ENCODE results near the gene SLC1A5.

DNA sequence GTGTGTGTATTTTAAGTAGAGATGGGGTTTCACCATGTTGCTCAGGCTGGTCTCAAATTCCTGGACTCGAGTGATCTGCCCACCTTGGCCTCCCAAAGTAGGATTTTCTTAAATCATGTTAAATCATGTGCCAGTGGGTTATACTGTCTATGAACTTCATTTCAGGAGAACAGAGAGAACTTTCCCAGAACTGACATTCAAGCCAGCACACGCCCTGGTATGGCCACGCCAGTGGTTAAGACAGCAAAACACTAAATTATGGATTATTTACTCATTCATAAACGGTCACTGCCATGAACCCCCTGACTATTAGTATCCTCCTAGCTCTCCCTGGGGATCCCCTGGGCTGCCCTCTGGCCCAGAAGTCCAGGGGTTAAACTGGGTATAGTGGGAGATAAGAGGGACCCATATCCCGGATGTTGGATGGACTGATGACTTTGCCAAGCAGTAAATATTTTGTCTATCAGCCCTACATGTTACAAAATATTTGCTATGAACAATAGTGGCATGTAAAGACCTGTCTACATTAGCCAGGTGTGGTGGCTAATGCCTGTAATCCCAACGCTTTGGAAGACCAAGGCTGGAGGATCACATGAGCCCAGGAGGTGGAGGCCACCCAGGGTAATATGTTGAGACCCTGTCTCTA lies 26.0 kb downstream of the SLC1A5 start:
- TF ChIP-seq, protein P1, sequence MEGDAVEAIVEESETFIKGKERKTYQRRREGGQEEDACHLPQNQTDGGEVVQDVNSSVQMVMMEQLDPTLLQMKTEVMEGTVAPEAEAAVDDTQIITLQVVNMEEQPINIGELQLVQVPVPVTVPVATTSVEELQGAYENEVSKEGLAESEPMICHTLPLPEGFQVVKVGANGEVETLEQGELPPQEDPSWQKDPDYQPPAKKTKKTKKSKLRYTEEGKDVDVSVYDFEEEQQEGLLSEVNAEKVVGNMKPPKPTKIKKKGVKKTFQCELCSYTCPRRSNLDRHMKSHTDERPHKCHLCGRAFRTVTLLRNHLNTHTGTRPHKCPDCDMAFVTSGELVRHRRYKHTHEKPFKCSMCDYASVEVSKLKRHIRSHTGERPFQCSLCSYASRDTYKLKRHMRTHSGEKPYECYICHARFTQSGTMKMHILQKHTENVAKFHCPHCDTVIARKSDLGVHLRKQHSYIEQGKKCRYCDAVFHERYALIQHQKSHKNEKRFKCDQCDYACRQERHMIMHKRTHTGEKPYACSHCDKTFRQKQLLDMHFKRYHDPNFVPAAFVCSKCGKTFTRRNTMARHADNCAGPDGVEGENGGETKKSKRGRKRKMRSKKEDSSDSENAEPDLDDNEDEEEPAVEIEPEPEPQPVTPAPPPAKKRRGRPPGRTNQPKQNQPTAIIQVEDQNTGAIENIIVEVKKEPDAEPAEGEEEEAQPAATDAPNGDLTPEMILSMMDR (IDR thresholded peaks at IDR 0.05): no peak
- no peak for TF ChIP-seq RXRA (IDR thresholded peaks at IDR 0.05; ENCODE audit: borderline replicate concordance, low read depth)
- TF ChIP-seq, protein P2, sequence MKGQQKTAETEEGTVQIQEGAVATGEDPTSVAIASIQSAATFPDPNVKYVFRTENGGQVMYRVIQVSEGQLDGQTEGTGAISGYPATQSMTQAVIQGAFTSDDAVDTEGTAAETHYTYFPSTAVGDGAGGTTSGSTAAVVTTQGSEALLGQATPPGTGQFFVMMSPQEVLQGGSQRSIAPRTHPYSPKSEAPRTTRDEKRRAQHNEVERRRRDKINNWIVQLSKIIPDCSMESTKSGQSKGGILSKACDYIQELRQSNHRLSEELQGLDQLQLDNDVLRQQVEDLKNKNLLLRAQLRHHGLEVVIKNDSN (IDR thresholded peaks at IDR 0.05; ENCODE audit: borderline replicate concordance, low read depth): no peak

All from SK-N-SH (cell line).